ENCODE results near the gene ACOT2. TPM values are rescaled to one million over a fixed set of nuclear protein-coding genes. Genes with fewer than 3 reads are reported as not detected.
"Not testable (repeated sequence)": the region's sequence is repeated elsewhere in the genome, so short reads cannot be mapped to it uniquely, and the experiment has no call there.

ACOT2 gene
- total RNA-seq, 1 donor from 2014 or later = 44.5 TPM

- no peak overlapping the region for H3K4me3 ChIP-seq
- intact Hi-C loops (cut with DNase I) = no loop called here
- no peak for TF ChIP-seq CTCF (IDR thresholded peaks at IDR 0.05)
These were observed 7.4 kb downstream of the ACOT2 start for GRCh38 chr14:73576391-73576790.

GRCh38 chr14:73577214-73577613, 8.2 kb downstream of the ACOT2 start:
- H3K9me3 ChIP-seq; intact Hi-C loops (cut with DNase I); H3K4me3 ChIP-seq; H3K4me1 ChIP-seq; H3K27me3 ChIP-seq; H3K27ac ChIP-seq; DNase-seq (ENCODE audit: low spot score in 2 of 2): not testable (repeated sequence)
- H3K36me3 ChIP-seq = peaks cover 19 to 22% of the 10 kb centered on the region in 2 donors

More at GRCh38 chr14:73576391-73576790, 7.4 kb downstream of the ACOT2 start:
- DNase-seq (ENCODE audit: low spot score in 2 of 2) = no peak
- H3K27ac ChIP-seq = no peak overlapping the region
- H3K4me1 ChIP-seq = no peaks in the 10 kb centered on the region
- H3K27me3 ChIP-seq = no peaks in the 10 kb centered on the region
- no peaks in the 10 kb centered on the region for H3K9me3 ChIP-seq
- H3K36me3 ChIP-seq = peaks cover 19 to 22% of the 10 kb centered on the region in 2 donors

- H3K36me3 ChIP-seq = peaks cover 7 to 12% of the 10 kb centered on the region in 2 donors
- H3K4me1 ChIP-seq; H3K4me3 ChIP-seq; H3K9me3 ChIP-seq; intact Hi-C loops (cut with DNase I); DNase-seq (ENCODE audit: low spot score in 2 of 2); H3K27ac ChIP-seq; H3K27me3 ChIP-seq: not testable (repeated sequence)
These were observed 13.3 kb downstream of the ACOT2 start for GRCh38 chr14:73582102-73582979.

- no peak for TF ChIP-seq CTCF (IDR thresholded peaks at IDR 0.05)
- Histone ChIP-seq H3K27ac (no peak overlapping the region), H3K4me3 (no peak overlapping the region), H3K9me3 (no peaks in the 10 kb centered on the region), H3K36me3 (no peaks in the 10 kb centered on the region), H3K27me3 (no peaks in the 10 kb centered on the region), H3K4me1 (no peaks in the 10 kb centered on the region)
- no peak for DNase-seq (ENCODE audit: low spot score in 2 of 2)
- intact Hi-C loops (cut with DNase I) = no loop called here
These were observed 19.7 kb downstream of the ACOT2 start for GRCh38 chr14:73588695-73589094.

- no peaks in the 10 kb centered on the region for H3K36me3 ChIP-seq
- no peaks in the 10 kb centered on the region for H3K27me3 ChIP-seq
- intact Hi-C loops (cut with DNase I) = no loop called here
- no peak for DNase-seq (ENCODE audit: low spot score in 2 of 2)
- H3K9me3 ChIP-seq = no peaks in the 10 kb centered on the region
- H3K27ac ChIP-seq = no peak overlapping the region
- TF ChIP-seq CTCF (IDR thresholded peaks at IDR 0.05) = no peak
- H3K4me3 ChIP-seq = no peak overlapping the region
- no peaks in the 10 kb centered on the region for H3K4me1 ChIP-seq
These were observed 20.1 kb downstream of the ACOT2 start for GRCh38 chr14:73589116-73589515.

- H3K4me3 ChIP-seq; DNase-seq (ENCODE audit: low spot score in 2 of 2); intact Hi-C loops (cut with DNase I); H3K9me3 ChIP-seq; H3K27ac ChIP-seq; H3K36me3 ChIP-seq; H3K27me3 ChIP-seq; H3K4me1 ChIP-seq: not testable (repeated sequence)
These were observed 21.6 kb downstream of the ACOT2 start for GRCh38 chr14:73590673-73591004.

- no peak for DNase-seq (ENCODE audit: low spot score in 2 of 2)
- H3K27ac ChIP-seq = no peak within 1 kb of the TSS
These were observed 22.9 kb downstream of the ACOT2 start, which contains the start of gene ACOT4 for GRCh38 chr14:73591690-73592449. ACOT4 (plus strand) TSS chr14:73591873; CDS start chr14:73591960, 87 bp downstream.

More at GRCh38 chr14:73591690-73592449, 22.9 kb downstream of the ACOT2 start, which contains the start of gene ACOT4:
- no peaks in the 10 kb centered on the region for H3K4me1 ChIP-seq
- peak within 1 kb of the TSS; percentile 66 to 81 for H3K4me3 ChIP-seq
- H3K36me3 ChIP-seq = no peaks in the 10 kb centered on the region
- intact Hi-C loops (cut with DNase I) = no loop called here
- no peaks in the 10 kb centered on the region for H3K27me3 ChIP-seq
- TF ChIP-seq CTCF (IDR thresholded peaks at IDR 0.05) = no peak
- no peaks in the 10 kb centered on the region for H3K9me3 ChIP-seq

Measured in ascending aorta (tissue), 2 donors.